GM21737 (cell line): ENCODE results near the gene DAND5.

Source experiments
- ATAC-seq: cut with Tn5 transposase; IDR thresholded peaks from one replicate; pipeline ENCODE4 v1.9.1; 2021; ENCODE audit warnings: mild to moderate bottlenecking, moderate library complexity; ENCODE audit not compliant: unreplicated experiment

Gene DAND5

GRCh38 chr19:12991296-12991695, 21.9 kb downstream of the DAND5 start:
- no peak for ATAC-seq

GRCh38 chr19:12992729-12993128, 23.4 kb downstream of the DAND5 start:
- no peak for ATAC-seq

- ATAC-seq = no peak
These were observed 24.2 kb downstream of the DAND5 start for GRCh38 chr19:12993562-12993961.

- no peak for ATAC-seq
These were observed 25.6 kb downstream of the DAND5 start, which contains the start of gene NFIX for GRCh38 chr19:12994701-12995595. NFIX (plus strand) TSS chr19:12995475; CDS start chr19:12995838, 363 bp downstream.

- ATAC-seq = no peak
These were observed 26.4 kb downstream of the DAND5 start for GRCh38 chr19:12995596-12996405.

- no peak for ATAC-seq
These were observed 27.2 kb downstream of the DAND5 start for GRCh38 chr19:12996406-12997094.

- no peak for ATAC-seq
These were observed 28.0 kb downstream of the DAND5 start for GRCh38 chr19:12997179-12997966.

GRCh38 chr19:12997967-12998940, 28.9 kb downstream of the DAND5 start:
- no peak for ATAC-seq

- no peak for ATAC-seq
These were observed 31.8 kb downstream of the DAND5 start for GRCh38 chr19:13001166-13001501.

- no peak for ATAC-seq
These were observed 32.3 kb downstream of the DAND5 start for GRCh38 chr19:13001502-13002165.

GRCh38 chr19:13002166-13002898, 33.0 kb downstream of the DAND5 start:
- no peak for ATAC-seq

GRCh38 chr19:13003081-13003480, 33.7 kb downstream of the DAND5 start:
- no peak for ATAC-seq

GRCh38 chr19:13004273-13004672, 34.9 kb downstream of the DAND5 start:
- no peak for ATAC-seq

- no peak for ATAC-seq
These were observed 35.9 kb downstream of the DAND5 start for GRCh38 chr19:13005253-13005652.

GRCh38 chr19:13005861-13006370, 36.5 kb downstream of the DAND5 start:
- no peak for ATAC-seq

- no peak for ATAC-seq
These were observed 37.3 kb downstream of the DAND5 start for GRCh38 chr19:13006431-13007281.
